Activated CD8-positive, alpha-beta memory T cell treated with anti-CD3 and anti-CD28 coated beads for 36 hours (primary cell): ENCODE data around the gene TMF1. TPM values are rescaled to one million over a fixed set of nuclear protein-coding genes. Genes with fewer than 3 reads are reported as not detected.

Source experiments
- CTCF ChIA-PET: fragments of 350-600 bp; sonication (Branson Sonifier 250); formaldehyde crosslinking; loops from one replicate; lab custom pipeline; 2021; ENCODE audit warnings: antibody characterized with exemption; lab: Charles Lee
- POLR2A ChIA-PET: fragments of 350-600 bp; sonication (Branson Sonifier 250); formaldehyde crosslinking; loops from one replicate; lab custom pipeline; 2021; ENCODE audit warnings: antibody characterized with exemption; lab: Charles Lee
- total RNA-seq, 2 experiments: library from RNA; stranded (reverse); gene quantifications; one replicate each; pipeline ENCODE4 v1.2.3, GENCODE V29; 2021

TMF1 gene, protein sequence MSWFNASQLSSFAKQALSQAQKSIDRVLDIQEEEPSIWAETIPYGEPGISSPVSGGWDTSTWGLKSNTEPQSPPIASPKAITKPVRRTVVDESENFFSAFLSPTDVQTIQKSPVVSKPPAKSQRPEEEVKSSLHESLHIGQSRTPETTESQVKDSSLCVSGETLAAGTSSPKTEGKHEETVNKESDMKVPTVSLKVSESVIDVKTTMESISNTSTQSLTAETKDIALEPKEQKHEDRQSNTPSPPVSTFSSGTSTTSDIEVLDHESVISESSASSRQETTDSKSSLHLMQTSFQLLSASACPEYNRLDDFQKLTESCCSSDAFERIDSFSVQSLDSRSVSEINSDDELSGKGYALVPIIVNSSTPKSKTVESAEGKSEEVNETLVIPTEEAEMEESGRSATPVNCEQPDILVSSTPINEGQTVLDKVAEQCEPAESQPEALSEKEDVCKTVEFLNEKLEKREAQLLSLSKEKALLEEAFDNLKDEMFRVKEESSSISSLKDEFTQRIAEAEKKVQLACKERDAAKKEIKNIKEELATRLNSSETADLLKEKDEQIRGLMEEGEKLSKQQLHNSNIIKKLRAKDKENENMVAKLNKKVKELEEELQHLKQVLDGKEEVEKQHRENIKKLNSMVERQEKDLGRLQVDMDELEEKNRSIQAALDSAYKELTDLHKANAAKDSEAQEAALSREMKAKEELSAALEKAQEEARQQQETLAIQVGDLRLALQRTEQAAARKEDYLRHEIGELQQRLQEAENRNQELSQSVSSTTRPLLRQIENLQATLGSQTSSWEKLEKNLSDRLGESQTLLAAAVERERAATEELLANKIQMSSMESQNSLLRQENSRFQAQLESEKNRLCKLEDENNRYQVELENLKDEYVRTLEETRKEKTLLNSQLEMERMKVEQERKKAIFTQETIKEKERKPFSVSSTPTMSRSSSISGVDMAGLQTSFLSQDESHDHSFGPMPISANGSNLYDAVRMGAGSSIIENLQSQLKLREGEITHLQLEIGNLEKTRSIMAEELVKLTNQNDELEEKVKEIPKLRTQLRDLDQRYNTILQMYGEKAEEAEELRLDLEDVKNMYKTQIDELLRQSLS
- 10 to 100 TPM; 32.2 to 33.1 TPM for total RNA-seq

DNA sequence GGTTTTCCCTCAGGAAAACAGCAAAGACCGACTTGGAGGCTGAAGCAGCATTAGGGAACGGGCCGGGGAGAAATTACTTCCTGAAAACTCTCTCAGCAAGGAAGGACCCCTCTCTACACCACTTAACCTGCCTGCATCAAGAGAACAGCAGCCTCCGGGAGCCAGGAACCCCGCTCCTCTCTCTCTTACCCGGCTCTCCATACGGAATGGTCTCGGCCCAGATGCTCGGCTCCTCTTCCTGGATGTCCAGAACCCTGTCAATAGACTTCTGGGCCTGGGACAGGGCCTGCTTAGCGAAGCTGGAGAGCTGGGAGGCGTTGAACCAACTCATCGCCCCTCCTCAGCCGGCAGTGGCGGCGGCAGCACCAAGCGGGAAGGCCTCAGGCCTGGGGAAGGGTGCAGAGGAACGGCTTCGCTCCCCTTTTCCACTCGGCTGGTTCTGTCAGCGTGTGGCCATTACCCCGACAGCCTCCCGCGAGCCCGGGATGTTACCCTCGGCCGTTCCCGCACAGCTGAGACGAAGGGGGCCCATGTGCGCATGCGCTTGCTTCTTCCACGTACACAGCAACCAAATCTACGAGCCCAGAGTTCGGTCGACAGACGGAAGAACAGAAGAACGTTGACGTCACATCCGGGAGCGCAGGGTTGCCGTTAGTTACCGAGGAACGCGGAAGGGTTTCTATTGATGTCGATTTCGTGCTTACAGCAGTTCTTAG is at the start of gene TMF1:
TSS of gene TMF1 (minus strand) at position 578 of the 716 bp plus-strand sequence. CDS start at position 331, 247 bp downstream.
- ChIA-PET POLR2A (interaction anchor here (0.6 to 1.8 kb wide), 6 partner anchors 13 to 38 kb away, joined by 3 to 8 read pairs (median 4); partner anchors contain the start of gene EOGT), CTCF (interaction anchor here (0.6 to 1.2 kb wide), 3 partner anchors 12 to 38 kb away, joined by 3 to 4 read pairs (median 3); no protein-coding TSS in a partner anchor)

DNA sequence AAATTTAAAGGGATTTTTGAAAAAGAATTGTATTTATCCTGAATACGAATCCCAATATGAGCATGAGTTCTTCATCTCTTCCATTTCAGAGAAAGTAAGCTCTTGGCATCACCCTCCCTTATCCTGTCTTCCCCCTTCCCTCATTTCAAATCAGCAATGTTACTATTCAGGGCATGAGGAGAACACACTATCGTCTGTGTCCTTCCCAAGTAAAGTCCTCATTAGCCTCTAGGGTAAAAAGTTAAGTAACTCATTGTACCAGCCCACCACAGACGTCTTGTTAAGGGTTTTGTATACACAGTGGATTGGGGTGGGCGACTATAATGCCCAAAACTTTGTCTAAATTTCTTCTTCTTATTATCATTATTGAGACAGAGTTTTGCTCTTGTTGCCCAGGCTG is 47.4 kb upstream of the TMF1 start:
- ChIA-PET POLR2A (interaction anchor here (0.9 to 1.1 kb wide), 2 partner anchors 8 to 31 kb away, joined by 3 read pairs; no protein-coding TSS in a partner anchor), CTCF (no interaction called here)

DNA sequence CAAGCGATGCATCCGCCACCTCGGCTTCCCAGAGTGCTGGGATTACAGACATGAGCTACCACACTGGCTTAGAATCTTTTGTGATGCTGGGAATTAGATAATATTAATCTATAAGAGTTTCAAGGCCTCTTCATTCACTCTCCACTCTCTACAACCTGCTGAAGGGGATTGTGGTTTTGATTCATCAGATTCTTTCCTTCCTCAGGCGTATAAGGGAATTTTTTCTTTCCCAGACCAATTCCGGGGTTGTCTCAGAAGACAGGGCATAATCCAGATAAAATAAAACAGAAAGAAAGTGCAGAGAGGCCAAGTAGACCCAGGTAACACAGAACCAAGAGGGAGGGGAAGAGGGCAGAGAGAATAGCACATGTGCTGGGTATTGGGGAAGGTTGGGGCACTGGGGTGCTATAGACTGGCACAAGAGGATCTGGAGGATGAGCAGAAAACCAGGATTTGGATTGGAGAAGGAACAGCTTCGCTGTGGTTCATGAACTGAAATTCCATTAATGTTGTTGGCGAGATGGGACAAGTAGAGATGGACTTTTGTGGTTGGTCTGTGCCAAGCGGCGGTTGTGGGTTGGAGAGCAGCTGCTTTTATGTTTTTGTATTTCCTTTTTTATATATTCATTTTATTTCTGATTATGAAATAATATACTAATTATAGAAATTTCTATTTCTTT is 45.4 kb upstream of the TMF1 start:
- POLR2A ChIA-PET: no interaction called here
- CTCF ChIA-PET: interaction anchor here (0.7 kb wide), 1 partner anchor 182 kb away, joined by 3 read pairs; no protein-coding TSS in a partner anchor

DNA sequence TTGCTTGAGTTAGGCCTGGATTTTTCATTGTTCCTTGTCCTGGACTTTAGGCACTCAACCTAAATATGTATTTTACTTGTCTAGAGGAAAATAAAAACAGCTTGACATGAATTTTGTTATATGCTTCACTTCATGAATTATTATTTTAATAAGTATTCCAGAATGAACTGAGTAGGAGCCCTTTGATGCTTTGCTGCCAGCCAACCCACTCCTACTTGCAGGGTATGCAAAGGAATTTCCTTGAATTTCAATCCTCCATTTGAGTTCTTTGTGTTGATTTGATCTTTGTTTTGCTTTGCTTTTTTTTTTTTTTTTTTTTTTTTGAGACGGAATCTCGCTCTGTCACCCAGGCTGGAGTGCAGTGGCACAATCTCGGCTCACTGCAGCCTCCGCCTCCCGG is 44.2 kb upstream of the TMF1 start:
- ChIA-PET POLR2A (interaction anchor here (1.4 kb wide), 1 partner anchor 12 kb away, joined by 3 read pairs; the partner anchor contains the start of gene ARL6IP5), CTCF (interaction anchor here (0.7 kb wide), 1 partner anchor 10 kb away, joined by 3 read pairs; no protein-coding TSS in a partner anchor)

DNA sequence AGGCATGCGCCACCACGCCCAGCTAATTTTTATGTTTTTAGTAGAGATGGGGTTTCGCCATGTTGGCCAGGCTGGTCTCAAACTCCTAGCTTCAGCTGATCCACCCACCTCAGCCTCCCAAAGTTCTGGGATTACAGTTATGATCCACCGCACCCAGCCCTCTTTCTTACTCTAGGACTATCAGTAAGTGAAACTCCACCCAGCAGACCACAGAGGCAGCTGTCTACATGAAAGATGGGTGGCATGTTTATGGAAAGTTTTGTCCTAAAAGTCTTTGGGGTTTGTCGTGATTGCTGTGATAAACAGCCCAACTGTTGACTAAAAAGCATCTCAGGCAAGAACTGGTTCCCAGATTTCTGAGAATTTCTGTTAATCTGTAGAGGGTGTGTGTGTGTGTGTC is 43.5 kb upstream of the TMF1 start:
- CTCF ChIA-PET: interaction anchor here (0.7 kb wide), 1 partner anchor 11 kb away, joined by 3 read pairs; no protein-coding TSS in a partner anchor
- POLR2A ChIA-PET: interaction anchor here (1.4 kb wide), 1 partner anchor 11 kb away, joined by 3 read pairs; the partner anchor contains the start of gene ARL6IP5

DNA sequence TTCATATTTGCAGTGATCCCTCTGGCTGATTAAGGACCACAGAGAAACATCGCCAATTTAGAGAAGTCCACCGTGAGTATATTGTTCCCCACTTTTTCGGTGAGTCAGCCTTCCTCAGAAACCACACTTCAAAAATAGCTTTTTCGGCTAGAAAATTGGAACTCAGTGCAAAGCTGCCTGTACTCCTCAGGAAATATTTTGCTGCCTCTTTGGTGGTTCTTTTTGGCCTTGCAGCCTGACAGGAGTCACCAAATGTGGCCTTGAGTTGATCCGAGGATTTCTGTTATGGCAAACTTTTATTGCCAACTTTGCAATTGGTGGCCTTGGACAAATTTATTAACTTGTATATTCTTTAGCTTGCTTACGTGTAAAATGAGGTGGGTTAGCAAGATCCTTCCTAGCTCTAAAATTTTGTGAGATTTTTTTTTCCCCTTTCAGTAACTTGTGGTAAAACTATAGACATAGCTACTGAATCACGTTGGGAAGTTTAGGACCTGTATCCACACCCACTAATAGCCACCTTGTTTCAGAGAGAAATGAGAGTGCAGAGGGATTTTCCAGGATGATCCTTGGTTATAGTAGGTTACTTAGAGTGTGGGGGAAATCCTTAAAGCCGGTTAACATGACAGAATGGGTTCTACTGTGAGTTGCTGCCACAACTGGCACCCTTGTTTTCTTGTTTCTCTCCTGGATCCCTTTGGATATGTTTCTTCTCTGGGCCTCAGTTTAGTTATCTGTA is 42.5 kb upstream of the TMF1 start:
- ChIA-PET CTCF (interaction anchor here (0.6 to 0.9 kb wide), 2 partner anchors 12 to 1886 kb away, joined by 3 read pairs; no protein-coding TSS in a partner anchor), POLR2A (interaction anchor here (0.9 to 1.8 kb wide), 5 partner anchors 9 to 81 kb away, joined by 3 to 8 read pairs (median 5); partner anchors contain the start of genes ARL6IP5 and EOGT)

DNA sequence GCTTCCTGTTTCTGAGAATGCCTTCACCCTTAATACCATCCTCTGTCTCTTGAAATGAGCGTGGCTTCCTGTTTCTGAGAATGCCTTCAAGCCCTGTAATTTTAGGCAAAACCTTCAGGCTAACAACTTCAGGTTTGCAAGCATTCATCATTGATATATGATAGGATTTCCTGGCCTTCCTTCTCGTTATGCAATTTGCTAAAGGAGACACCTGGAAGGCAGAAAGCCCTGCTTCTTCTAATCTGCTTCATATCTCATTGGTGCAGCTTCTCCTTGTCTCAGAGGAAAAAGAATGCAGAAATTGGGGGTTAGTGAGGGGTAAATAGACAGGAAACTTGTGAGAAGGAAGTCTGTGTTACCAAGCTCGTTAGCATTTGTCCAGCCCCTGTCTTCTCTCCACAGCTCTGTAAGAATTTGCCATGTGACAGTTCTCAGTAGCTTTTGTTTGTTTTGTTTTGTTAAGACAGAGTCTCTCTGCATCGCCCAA is 39.9 kb upstream of the TMF1 start:
- POLR2A ChIA-PET: interaction anchor here (0.6 to 1.3 kb wide), 6 partner anchors 7 to 107 kb away, joined by 3 to 6 read pairs (median 3); no protein-coding TSS in a partner anchor

DNA sequence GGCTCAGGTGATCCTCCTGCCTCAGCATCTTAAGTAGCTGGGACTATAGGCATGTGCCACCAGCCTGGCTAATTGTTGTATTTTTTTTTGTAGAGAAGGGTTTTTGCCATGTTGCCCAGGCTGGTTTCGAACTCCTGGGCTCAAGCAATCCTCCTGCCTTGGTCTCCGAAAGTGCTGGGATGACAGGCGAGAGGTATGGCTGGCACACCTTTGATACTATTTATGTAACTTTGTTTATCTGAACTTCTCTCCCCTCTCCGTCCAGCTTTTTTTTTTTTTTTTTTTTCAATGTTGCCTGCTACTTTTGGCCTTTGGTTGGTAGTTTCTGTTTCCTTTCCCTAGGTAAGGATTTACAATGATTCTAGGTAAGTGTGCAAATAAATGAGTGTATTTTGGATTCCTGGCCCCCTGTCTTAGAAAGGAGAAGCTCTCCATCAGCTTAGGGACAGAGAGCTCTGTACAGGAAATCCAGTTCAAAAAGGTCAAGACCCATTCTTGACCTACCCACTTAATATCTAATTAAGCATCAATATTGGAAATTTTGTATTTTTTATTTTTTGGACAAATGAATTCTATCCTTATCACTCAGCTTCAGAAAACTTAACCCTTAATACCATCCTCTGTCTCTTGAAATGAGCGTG is 39.4 kb upstream of the TMF1 start:
- ChIA-PET POLR2A (interaction anchor here (0.5 to 1.3 kb wide), 9 partner anchors 8 to 120 kb away, joined by 3 to 6 read pairs (median 4); partner anchors contain the start of gene EOGT), CTCF (interaction anchor here (0.8 to 1.0 kb wide), 3 partner anchors 9 to 87 kb away, joined by 3 to 9 read pairs (median 4); no protein-coding TSS in a partner anchor)

More for the DNA sequence above, 39.9 kb upstream of the TMF1 start:
- CTCF ChIA-PET: interaction anchor here (0.8 to 1.0 kb wide), 2 partner anchors 9 to 87 kb away, joined by 3 to 9 read pairs; no protein-coding TSS in a partner anchor

DNA sequence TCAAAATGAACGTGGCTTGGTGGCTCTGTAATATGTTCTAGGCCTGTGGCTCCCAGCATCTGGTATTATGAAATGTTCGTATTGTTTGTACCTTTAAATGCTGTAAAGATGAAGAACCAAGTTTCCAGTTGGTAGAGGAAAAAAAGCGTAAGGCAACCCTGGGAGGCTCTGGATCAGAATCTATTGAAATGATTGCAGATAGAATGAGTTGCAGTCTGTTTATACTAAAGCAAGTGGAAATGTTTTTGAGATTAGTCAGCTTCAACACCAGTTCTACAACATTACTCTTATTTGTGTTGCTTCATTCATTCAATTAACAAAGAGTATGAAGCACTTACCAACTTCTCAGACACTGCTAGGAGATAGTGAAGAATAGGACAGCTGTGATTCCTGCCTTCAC is 37.9 kb upstream of the TMF1 start:
- ChIA-PET POLR2A (interaction anchor here (0.6 to 0.7 kb wide), 2 partner anchors 79 to 1435 kb away, joined by 4 to 6 read pairs; partner anchors contain the start of gene SUCLG2), CTCF (interaction anchor here (0.8 kb wide), 1 partner anchor 38 kb away, joined by 3 read pairs; no protein-coding TSS in a partner anchor)

DNA sequence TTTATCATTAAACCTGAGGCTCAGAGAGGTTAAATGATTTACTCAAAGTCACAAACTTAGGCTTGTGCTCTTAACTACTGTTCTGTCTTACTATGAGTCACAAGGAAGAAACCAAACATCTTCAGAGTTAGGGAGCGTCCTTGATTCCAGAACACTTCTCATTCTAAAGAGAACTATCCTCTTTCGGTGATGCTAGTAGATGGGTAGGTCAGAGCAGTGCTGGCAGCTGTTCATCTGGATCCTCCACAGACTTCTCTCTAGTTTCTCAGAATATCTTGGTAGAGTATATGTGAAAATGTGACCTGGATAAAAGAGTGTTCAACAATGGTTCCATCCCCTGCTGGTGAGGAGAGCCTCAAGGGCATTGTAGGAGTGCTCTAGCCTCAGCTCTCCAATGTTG is 35.9 kb upstream of the TMF1 start:
- POLR2A ChIA-PET: interaction anchor here (2.0 kb wide), 1 partner anchor 37 kb away, joined by 4 read pairs; the partner anchor contains the start of gene TMF1

DNA sequence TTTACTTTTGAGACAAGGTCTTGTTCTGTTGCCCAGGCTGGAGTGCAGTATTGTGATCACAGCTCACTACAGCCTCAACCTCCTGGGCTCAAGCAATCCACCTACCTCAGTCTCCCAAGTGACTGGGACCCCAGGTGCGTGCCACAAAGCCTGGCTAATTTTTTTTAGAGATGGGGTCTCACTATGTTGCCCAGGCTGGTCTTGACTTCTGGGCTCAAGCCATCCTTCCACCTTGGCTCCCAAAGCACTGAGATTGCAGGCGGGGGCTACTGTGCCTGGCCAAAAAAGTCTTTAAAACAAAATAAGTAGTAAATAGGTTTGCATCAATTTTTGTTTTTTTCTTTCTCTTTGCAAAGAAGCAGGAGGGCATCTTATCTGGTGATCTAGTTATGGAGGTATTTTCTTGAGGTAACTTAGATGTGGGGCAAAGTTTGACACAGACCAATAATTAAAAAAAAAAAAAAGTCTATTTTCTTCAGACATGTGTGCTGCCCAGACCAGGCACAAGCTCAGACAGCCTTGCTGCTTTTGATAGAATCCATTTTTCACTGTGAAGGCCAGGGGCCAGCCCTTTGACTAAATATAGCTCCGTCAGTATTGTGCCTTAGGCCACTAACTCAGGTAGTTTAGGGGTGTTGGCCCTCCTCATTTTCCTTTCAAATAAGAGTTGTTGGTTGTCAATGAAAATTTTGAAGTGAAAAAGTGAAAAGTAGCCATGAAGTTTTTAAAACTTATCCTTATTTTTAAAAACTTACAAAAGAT is 35.1 kb upstream of the TMF1 start:
- ChIA-PET CTCF (interaction anchor here (0.6 kb wide), 1 partner anchor 219 kb away, joined by 3 read pairs; no protein-coding TSS in a partner anchor), POLR2A (interaction anchor here (0.6 to 2.0 kb wide), 4 partner anchors 35 to 73 kb away, joined by 4 to 9 read pairs (median 6); partner anchors contain the start of genes EOGT and TMF1)

More for the DNA sequence above, 35.9 kb upstream of the TMF1 start:
- CTCF ChIA-PET: interaction anchor here (1.2 kb wide), 1 partner anchor 115 kb away, joined by 4 read pairs; no protein-coding TSS in a partner anchor

DNA sequence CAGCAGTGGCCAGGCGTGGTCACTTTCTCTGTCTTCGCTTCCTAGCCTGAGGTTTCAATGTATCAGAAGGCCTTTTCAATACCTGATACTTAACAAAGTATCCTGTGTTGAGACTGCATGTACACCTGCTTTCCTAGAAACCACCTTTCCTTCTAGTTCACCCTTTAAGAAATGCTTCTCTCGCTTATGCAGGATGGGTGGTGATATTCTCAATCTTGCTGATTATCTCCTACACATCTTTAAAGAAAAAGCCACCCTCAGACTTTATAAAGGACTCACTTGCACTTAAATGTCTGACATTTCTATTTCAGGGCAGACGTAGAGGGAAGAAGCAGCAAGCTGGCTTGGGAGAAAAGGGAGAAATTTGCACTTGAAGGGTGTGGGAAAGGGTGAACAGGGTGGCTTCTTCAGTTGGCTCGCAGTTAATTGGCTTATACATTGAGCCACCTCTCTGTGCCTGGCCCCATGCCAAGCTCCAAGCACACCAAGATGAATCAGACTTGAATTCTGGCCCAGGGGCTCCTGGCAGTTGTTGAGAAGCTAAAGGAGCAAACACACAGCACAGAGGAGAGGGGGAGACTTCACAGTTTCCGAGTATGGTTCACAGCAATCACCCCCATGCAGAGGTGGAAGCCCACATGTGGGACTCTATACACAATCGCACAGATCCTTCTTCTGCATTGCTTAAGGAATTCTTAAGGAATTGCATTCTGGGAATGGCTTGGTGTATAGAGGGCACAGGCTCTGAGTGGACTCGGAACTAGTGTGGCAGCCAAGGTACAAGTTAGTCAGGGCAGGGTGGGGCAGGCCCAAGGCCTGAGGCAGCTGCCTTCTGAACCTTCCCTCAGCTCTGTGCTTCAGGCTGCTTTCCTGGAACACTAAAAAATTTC is 33.9 kb upstream of the TMF1 start:
- ChIA-PET CTCF (interaction anchor here (0.5 to 1.0 kb wide), 2 partner anchors 34 to 75 kb away, joined by 4 read pairs; partner anchors contain the start of gene TMF1), POLR2A (interaction anchor here (0.7 to 1.6 kb wide), 8 partner anchors 9 to 1432 kb away, joined by 3 to 9 read pairs (median 6); partner anchors contain the start of genes EOGT, SUCLG2 and TMF1)
